ENCODE data around the gene INCA1.

- TF ChIP-seq, protein P1, sequence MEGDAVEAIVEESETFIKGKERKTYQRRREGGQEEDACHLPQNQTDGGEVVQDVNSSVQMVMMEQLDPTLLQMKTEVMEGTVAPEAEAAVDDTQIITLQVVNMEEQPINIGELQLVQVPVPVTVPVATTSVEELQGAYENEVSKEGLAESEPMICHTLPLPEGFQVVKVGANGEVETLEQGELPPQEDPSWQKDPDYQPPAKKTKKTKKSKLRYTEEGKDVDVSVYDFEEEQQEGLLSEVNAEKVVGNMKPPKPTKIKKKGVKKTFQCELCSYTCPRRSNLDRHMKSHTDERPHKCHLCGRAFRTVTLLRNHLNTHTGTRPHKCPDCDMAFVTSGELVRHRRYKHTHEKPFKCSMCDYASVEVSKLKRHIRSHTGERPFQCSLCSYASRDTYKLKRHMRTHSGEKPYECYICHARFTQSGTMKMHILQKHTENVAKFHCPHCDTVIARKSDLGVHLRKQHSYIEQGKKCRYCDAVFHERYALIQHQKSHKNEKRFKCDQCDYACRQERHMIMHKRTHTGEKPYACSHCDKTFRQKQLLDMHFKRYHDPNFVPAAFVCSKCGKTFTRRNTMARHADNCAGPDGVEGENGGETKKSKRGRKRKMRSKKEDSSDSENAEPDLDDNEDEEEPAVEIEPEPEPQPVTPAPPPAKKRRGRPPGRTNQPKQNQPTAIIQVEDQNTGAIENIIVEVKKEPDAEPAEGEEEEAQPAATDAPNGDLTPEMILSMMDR (IDR thresholded peaks at IDR 0.05): no peak
- peak in 1 of 2 donors; percentile 31 for TF ChIP-seq POLR2A (IDR thresholded peaks at IDR 0.05)
Measured at GRCh38 chr17:4986403-4986802, 10.9 kb downstream of the INCA1 start.
